Stimulated activated naive B cell treated with anti-CD40 and anti-IgM and Interleukin-4, amounts not matched to agents 10 μg/mL and 1 μg/mL and 100 μg/mL, for 72 hours (primary cell): Measurements from ENCODE around the gene CLRN3.

Experiments
- ATAC-seq, 2 donors: fragments of 150-1000 bp; cut with Tn5 transposase; replicated peaks; 2 replicates each; pipeline ENCODE4 v1.10.0; 2021; ENCODE audit warnings: moderate library complexity in 1 of 2
- DNase-seq: peaks from one replicate; pipeline ENCODE4 v3.0.0; 2021
- H3K27ac Mint-ChIP-seq: one replicate; pipeline ENCODE4 v1.8.0; 2022; ENCODE audit warnings: mild to moderate bottlenecking, mixed read lengths
- H3K27me3 Mint-ChIP-seq, 2 donors: one replicate each; pipeline ENCODE4 v1.8.0; 2022; ENCODE audit warnings: mixed read lengths in 2 of 2
- H3K36me3 Mint-ChIP-seq, 2 donors: one replicate each; pipeline ENCODE4 v1.8.0; 2022; ENCODE audit warnings: mixed read lengths in 2 of 2, mild to moderate bottlenecking in 1 of 2
- H3K4me1 Mint-ChIP-seq, 2 donors: one replicate each; pipeline ENCODE4 v1.8.0; 2022; ENCODE audit warnings: mixed read lengths in 2 of 2, mild to moderate bottlenecking in 1 of 2
- H3K4me3 Mint-ChIP-seq, 2 donors: one replicate each; pipeline ENCODE4 v1.8.0; 2022; ENCODE audit warnings: mild to moderate bottlenecking in 2 of 2, mixed read lengths in 2 of 2, moderate library complexity in 1 of 2
- H3K9me3 Mint-ChIP-seq, 2 donors: one replicate each; pipeline ENCODE4 v1.8.0; 2022; ENCODE audit warnings: mixed read lengths in 2 of 2, mild to moderate bottlenecking in 1 of 2

Gene CLRN3

GRCh38 chr10:127867805-127868204 lies 24.9 kb downstream of the CLRN3 start:
- peaks cover 11% of the 10 kb centered on the region in 2 donors for H3K36me3 Mint-ChIP-seq
- peaks cover 20 to 25% of the 10 kb centered on the region in 2 donors for H3K9me3 Mint-ChIP-seq
- no peak overlapping the region for H3K4me3 Mint-ChIP-seq
- ATAC-seq = no peak
- H3K27ac Mint-ChIP-seq = no peak overlapping the region
- no peak for DNase-seq
- H3K4me1 Mint-ChIP-seq = peaks cover 2 to 5% of the 10 kb centered on the region in 2 donors
- H3K27me3 Mint-ChIP-seq = peaks cover 4 to 44% of the 10 kb centered on the region in 2 donors

GRCh38 chr10:127866276-127867013 lies 26.3 kb downstream of the CLRN3 start:
- peaks cover 11% of the 10 kb centered on the region in 2 donors for H3K36me3 Mint-ChIP-seq

GRCh38 chr10:127863231-127863825 lies 29.4 kb downstream of the CLRN3 start:
- H3K9me3 Mint-ChIP-seq = peaks cover 15 to 16% of the 10 kb centered on the region in 2 donors
- H3K4me1 Mint-ChIP-seq = no peaks in the 10 kb centered on the region
- ATAC-seq (no peak), DNase-seq (no peak)
- H3K4me3 Mint-ChIP-seq = no peak overlapping the region
- peaks cover 9 to 11% of the 10 kb centered on the region in 2 donors for H3K36me3 Mint-ChIP-seq
- no peak overlapping the region for H3K27ac Mint-ChIP-seq
- H3K27me3 Mint-ChIP-seq = peaks cover 4 to 21% of the 10 kb centered on the region in 2 donors

More at GRCh38 chr10:127866276-127867013, 26.3 kb downstream of the CLRN3 start:
- H3K27me3 Mint-ChIP-seq = peaks cover 4 to 39% of the 10 kb centered on the region in 2 donors
- peaks cover 23 to 25% of the 10 kb centered on the region in 2 donors for H3K9me3 Mint-ChIP-seq
- ATAC-seq (no peak), DNase-seq (no peak)
- H3K4me3 Mint-ChIP-seq = no peak overlapping the region
- no peak overlapping the region for H3K27ac Mint-ChIP-seq
- H3K4me1 Mint-ChIP-seq = peaks cover 2 to 5% of the 10 kb centered on the region in 2 donors

GRCh38 chr10:127860592-127860991 lies 32.1 kb downstream of the CLRN3 start:
- Mint-ChIP-seq H3K4me1 (peaks cover 5% of the 10 kb centered on the region in 2 donors), H3K27me3 (peaks cover 4 to 5% of the 10 kb centered on the region in 2 donors), H3K27ac (no peak overlapping the region), H3K36me3 (peaks cover 9 to 11% of the 10 kb centered on the region in 2 donors), H3K4me3 (no peak overlapping the region), H3K9me3 (peaks cover 15 to 16% of the 10 kb centered on the region in 2 donors)
- no peak for ATAC-seq
- DNase-seq = no peak

GRCh38 chr10:127855976-127856375 lies 36.8 kb downstream of the CLRN3 start:
- Mint-ChIP-seq H3K4me1 (peaks cover 39 to 40% of the 10 kb centered on the region in 2 donors), H3K27ac (peak overlapping the region; percentile 38), H3K36me3 (no peaks in the 10 kb centered on the region), H3K9me3 (peaks cover 3 to 5% of the 10 kb centered on the region in 2 donors), H3K4me3 (no peak overlapping the region), H3K27me3 (peaks cover 0 to 6% of the 10 kb centered on the region in 2 donors)
- DNase-seq (no peak), ATAC-seq (no peak)

GRCh38 chr10:127855591-127855881 lies 37.2 kb downstream of the CLRN3 start:
- peak overlapping the region; percentile 25 for H3K27ac Mint-ChIP-seq
- H3K9me3 Mint-ChIP-seq = peaks cover 3 to 5% of the 10 kb centered on the region in 2 donors
- DNase-seq = no peak
- peaks cover 0 to 6% of the 10 kb centered on the region in 2 donors for H3K27me3 Mint-ChIP-seq
- H3K4me1 Mint-ChIP-seq = peaks cover 40 to 41% of the 10 kb centered on the region in 2 donors
- H3K36me3 Mint-ChIP-seq = no peaks in the 10 kb centered on the region
- no peak for ATAC-seq
- no peak overlapping the region for H3K4me3 Mint-ChIP-seq

GRCh38 chr10:127854769-127855590 lies 37.8 kb downstream of the CLRN3 start:
- H3K4me3 Mint-ChIP-seq = peak overlapping the region; percentile 56 to 78
- peaks cover 40 to 41% of the 10 kb centered on the region in 2 donors for H3K4me1 Mint-ChIP-seq
- ATAC-seq (peak; percentile 74 to 83), DNase-seq (peak; percentile 33)
- no peaks in the 10 kb centered on the region for H3K36me3 Mint-ChIP-seq
- peaks cover 0 to 6% of the 10 kb centered on the region in 2 donors for H3K27me3 Mint-ChIP-seq
- peak overlapping the region; percentile 90 for H3K27ac Mint-ChIP-seq
- H3K9me3 Mint-ChIP-seq = peaks cover 3 to 5% of the 10 kb centered on the region in 2 donors

GRCh38 chr10:127853868-127854768 lies 38.6 kb downstream of the CLRN3 start:
- peak; percentile 84 to 85 for ATAC-seq
- H3K36me3 Mint-ChIP-seq = no peaks in the 10 kb centered on the region
- peaks cover 40 to 41% of the 10 kb centered on the region in 2 donors for H3K4me1 Mint-ChIP-seq
- H3K4me3 Mint-ChIP-seq = no peak overlapping the region
- H3K27me3 Mint-ChIP-seq = peaks cover 0 to 6% of the 10 kb centered on the region in 2 donors
- H3K27ac Mint-ChIP-seq = no peak overlapping the region
- H3K9me3 Mint-ChIP-seq = peaks cover 0 to 3% of the 10 kb centered on the region in 2 donors
- DNase-seq = peak; percentile 50

- ATAC-seq = no peak
- Mint-ChIP-seq H3K4me3 (no peak overlapping the region), H3K27me3 (peaks cover 0 to 6% of the 10 kb centered on the region in 2 donors), H3K4me1 (peaks cover 44% of the 10 kb centered on the region in 2 donors), H3K36me3 (no peaks in the 10 kb centered on the region), H3K9me3 (peaks cover 4 to 5% of the 10 kb centered on the region in 2 donors), H3K27ac (no peak overlapping the region)
- DNase-seq = no peak
Measured at GRCh38 chr10:127852456-127852855, 40.3 kb downstream of the CLRN3 start.

- Mint-ChIP-seq H3K4me1 (peaks cover 46% of the 10 kb centered on the region in 2 donors), H3K4me3 (no peak overlapping the region), H3K27ac (peak overlapping the region; percentile 44), H3K27me3 (peaks cover 0 to 6% of the 10 kb centered on the region in 2 donors), H3K36me3 (no peaks in the 10 kb centered on the region), H3K9me3 (peaks cover 4 to 5% of the 10 kb centered on the region in 2 donors)
- no peak for ATAC-seq
- no peak for DNase-seq
Measured at GRCh38 chr10:127851661-127852194, 41.0 kb downstream of the CLRN3 start.

GRCh38 chr10:127850944-127851343 lies 41.8 kb downstream of the CLRN3 start:
- Mint-ChIP-seq H3K27ac (no peak overlapping the region), H3K9me3 (peaks cover 4 to 5% of the 10 kb centered on the region in 2 donors), H3K36me3 (no peaks in the 10 kb centered on the region), H3K4me1 (peaks cover 44 to 46% of the 10 kb centered on the region in 2 donors), H3K27me3 (peaks cover 6 to 13% of the 10 kb centered on the region in 2 donors), H3K4me3 (no peak overlapping the region)
- DNase-seq = no peak
- no peak for ATAC-seq

- Mint-ChIP-seq H3K27ac (no peak overlapping the region), H3K27me3 (peaks cover 8 to 20% of the 10 kb centered on the region in 2 donors), H3K36me3 (no peaks in the 10 kb centered on the region), H3K4me3 (no peak overlapping the region), H3K4me1 (peaks cover 34 to 38% of the 10 kb centered on the region in 2 donors), H3K9me3 (peaks cover 4% of the 10 kb centered on the region in 2 donors)
- ATAC-seq (no peak), DNase-seq (no peak)
Measured at GRCh38 chr10:127849921-127850320, 42.8 kb downstream of the CLRN3 start.

GRCh38 chr10:127849224-127849623 lies 43.5 kb downstream of the CLRN3 start:
- Mint-ChIP-seq H3K4me1 (peaks cover 27 to 33% of the 10 kb centered on the region in 2 donors), H3K9me3 (peaks cover 2 to 4% of the 10 kb centered on the region in 2 donors), H3K27ac (no peak overlapping the region), H3K27me3 (peaks cover 8 to 27% of the 10 kb centered on the region in 2 donors), H3K4me3 (no peak overlapping the region), H3K36me3 (no peaks in the 10 kb centered on the region)
- DNase-seq (no peak), ATAC-seq (no peak)
